ENCODE measurements around the gene CFD.

GRCh38 chr19:858868-859843 is at the start of gene CFD:
- TF ChIP-seq CTCF (conservative IDR thresholded peaks at IDR 0.05; ENCODE audit: low read length): no peak
- TF ChIP-seq EZH2phosphoT487 (IDR thresholded peaks at IDR 0.05; ENCODE audit: borderline replicate concordance, low read depth, low read length): no peak
